Hematopoietic multipotent progenitor cell treated with erythropoietin and hydrocortisone succinate and interleukin-3 and kit ligand, for 15 days (in vitro differentiated cells): Measurements from ENCODE around the gene TBKBP1.
A peak's percentile ranks its signal among the peaks of the same experiment; 100 is the strongest.
"Not testable (repeated sequence)": the region's sequence is repeated elsewhere in the genome, so short reads cannot be mapped to it uniquely, and the experiment has no call there.

ENCODE experiments used
- DNase-seq: peaks from one replicate; pipeline ENCODE4 v3.0.0-alpha.2; 2015; ENCODE audit warnings: low spot score

TBKBP1 gene

DNA sequence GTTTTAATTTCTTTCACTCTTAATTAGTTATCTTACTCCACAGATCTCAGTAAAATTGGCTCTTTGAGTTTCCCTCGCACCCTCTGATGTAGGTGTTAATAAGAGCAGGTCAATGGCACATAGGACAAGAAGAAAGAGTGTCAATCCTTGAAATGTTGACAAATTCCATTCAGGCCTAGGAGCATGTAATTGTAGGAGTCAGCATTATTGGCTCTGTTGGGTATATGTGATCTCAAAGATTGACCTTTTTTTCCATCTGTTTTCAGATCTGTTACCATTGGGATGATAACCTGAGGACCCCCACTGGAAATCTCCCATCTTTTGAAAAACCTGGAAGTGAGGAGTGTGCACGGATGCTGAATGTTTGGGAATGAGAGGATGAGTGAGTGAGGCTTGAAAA, 11.8 kb upstream of the TBKBP1 start:
- DNase-seq, result no peak

DNA sequence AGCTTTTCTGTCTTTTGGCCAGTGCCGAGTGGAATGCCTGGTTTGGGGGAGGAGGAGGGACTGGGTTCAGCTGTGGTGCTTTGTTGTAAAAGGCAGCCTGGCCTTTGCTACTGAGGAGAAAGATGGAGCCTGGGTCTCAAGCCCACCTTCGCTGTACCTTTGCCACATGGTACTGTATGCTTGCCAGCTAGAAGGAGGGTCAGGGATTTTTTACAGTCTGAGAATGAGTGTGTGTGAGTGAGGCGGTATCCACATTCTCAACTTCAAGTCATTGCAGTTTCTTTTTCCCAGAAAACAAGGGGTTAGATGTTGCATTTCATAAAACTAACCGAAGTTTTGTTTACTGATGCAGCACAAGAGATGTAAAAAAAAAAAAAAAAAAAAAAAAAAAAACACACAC, 11.2 kb upstream of the TBKBP1 start:
- DNase-seq, result not testable (repeated sequence)

DNA sequence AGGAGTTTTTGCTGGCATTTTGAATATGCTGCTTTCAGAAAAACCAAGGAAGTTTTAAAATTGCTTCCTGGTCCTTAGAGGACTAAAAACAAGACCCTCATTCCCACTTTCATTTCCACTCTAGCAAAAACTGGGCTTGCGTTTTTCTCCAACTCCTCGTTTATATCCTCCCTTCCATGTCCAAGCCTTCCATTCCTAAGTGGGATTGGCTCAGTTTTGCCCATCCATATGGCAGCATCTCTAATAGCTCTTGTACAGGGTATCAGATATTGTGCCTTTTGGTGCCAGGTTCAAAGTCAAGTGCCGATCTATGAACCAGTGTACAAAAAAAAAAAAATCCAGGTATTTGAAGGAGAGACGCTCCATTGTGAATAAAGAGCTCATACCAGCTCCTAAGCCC, 9.9 kb upstream of the TBKBP1 start:
- DNase-seq, result no peak

DNA sequence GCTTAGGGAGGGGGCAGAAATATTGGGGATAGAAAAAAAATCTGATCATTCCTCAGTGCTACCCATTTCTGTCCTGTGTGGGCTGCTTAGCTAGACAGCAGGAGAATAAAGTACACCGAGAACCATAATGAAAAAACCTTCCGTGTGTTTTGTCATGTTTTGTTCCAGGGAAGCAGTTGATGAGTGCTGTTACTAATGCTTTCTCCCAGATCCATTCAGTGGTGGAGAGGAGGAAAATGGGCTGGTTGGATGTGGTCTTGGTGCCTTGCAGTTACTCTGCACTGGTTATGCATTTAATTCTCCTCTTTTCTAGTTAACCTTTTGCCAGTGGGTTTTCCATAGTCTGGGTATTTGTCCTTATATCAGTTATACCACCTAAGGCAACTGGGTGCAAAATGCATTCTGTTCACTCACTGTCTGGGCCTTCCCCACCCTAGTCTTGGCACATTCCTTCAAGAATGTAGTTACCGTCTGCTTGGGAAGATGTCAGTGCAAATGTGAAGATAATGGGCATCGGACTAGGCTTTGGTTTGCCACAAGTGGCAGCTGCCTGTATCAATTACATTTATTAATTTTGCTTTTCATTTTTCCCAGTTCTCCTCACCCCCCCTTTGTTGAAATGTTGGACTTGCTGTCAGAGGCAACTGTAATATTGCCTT, 9.3 kb upstream of the TBKBP1 start:
- DNase-seq, result no peak

DNA sequence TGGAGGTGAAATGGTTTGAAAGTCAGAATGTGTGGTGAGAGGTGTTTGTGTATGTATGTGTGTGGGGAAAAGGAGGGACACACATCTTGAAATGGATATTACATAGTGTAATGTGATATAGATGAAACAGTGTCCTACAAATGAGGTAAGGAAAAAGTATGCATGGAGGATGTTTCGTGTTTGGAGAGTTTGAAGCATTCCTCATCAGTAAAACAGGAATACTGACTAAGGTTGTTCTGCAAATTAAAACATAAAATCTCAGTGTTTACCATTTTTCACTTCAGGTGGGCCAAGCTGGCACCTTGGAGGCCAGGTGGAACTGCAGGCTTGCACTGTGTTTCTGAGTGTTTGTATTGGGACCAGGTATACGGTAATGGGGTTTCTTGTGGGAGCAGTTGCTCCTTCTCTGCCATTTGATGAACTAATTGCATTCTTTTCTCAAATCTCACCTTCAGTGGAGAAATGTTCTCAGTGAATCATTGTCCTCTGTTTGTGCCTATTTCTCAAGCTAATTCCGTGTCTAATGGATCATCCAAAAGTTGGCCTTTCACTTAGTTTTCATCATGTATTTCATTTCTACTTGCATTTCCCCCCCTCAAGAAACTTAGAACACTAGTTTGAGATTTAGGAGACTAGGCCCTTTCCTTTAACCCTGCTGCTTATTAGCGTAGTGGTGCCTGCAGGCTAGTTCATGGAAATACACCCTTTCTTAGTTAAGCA, 8.2 kb upstream of the TBKBP1 start:
- DNase-seq, result no peak

DNA sequence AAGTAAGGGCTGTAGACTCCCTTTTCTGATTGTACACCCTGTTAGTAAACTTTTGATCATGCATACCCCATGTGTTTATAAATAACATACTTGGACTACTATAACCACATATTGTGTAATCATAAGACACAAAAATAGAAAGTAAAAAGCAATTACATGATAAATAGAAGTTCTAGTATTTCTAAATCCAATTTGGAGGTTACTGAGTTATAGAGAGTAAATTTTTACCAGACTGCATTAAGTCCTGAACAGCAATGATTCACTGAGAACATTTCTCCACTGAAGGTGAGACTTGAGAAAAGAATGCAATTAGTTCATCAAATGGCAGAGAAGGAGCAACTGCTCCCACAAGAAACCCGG, 7.7 kb upstream of the TBKBP1 start:
- DNase-seq, result no peak

DNA sequence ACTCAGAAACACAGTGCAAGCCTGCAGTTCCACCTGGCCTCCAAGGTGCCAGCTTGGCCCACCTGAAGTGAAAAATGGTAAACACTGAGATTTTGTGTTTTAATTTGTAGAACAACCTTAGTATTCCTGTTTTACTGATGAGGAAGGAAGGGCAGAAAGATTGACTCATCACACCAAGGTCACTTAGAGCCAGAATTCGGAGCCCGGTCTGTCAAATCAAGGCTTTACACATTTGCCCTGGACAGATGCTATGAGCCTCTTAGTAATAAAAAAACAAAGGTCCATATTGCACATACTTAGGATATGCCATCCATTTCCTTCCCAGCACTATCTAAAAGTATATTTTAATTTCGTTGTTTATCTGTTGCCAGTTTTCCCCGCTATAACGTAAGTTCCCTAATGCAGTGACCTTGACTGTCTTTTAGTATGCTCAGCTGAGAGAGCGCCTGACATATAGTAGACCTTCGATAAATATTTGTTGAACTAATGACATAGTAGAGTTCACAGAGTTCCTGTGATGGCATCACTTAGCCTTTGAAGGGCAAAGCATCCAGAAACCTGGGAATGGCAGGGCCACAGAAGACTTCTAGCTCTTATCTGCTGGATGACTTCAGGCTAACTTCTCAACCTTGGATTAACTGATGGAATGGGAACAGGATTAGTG, 7.2 kb upstream of the TBKBP1 start:
- DNase-seq, result no peak

DNA sequence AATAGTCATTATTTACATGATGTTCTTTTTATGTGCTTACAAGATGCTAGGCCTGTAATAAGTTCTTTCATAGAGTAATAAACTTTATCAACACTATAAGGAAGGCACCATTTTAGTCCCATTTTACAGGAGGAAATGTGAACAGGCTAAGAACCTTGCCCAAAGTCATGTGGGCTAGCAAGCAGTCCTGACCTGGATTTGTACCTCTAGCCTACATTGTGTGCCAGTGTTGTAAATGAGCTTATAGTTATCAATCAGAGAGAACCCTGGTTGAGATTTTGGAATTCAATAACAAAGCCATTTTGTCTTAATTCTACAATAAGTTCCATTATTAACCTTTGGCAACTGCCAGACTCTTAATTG, 6.7 kb upstream of the TBKBP1 start:
- DNase-seq, result no peak

DNA sequence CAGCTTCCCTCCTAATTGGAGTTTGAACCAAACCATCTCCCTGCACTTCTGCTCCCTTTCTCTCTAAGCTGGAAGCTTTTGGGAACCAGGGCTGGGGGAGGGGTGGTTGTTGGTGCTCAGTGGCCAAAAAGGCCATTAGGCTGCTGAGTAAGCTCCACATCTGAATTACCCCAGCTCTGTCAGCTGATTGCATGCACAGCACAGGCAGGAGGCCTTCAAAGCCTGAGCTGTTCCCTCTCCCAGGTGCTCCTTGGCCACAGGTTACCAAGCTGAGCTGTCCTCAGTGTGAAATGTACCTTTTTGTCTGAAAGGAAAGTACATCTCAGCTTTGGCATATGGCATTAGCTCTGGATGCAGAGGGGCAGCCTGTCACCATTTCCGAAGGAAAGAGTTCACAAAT, 6.2 kb upstream of the TBKBP1 start:
- DNase-seq, result no peak

DNA sequence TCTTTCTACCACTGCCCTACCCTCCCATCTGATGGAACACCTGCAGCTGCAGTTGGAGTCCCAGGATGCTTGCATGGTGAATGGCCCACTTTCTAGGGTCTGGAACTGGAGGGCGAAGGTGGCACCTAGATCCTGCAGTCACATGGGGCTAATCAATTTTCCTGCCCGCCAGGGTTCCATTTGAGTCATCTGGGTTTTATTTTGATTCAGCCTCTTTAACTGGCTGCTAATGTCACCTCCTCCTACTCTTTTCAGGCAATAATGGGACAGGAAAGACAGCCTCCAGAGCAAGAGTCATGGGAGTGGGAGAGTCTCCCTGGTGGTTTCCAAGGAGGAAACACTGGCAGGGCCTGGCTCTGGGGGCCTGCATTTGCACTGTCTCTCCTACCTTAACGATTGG, 3.8 kb upstream of the TBKBP1 start:
- DNase-seq, result no peak

DNA sequence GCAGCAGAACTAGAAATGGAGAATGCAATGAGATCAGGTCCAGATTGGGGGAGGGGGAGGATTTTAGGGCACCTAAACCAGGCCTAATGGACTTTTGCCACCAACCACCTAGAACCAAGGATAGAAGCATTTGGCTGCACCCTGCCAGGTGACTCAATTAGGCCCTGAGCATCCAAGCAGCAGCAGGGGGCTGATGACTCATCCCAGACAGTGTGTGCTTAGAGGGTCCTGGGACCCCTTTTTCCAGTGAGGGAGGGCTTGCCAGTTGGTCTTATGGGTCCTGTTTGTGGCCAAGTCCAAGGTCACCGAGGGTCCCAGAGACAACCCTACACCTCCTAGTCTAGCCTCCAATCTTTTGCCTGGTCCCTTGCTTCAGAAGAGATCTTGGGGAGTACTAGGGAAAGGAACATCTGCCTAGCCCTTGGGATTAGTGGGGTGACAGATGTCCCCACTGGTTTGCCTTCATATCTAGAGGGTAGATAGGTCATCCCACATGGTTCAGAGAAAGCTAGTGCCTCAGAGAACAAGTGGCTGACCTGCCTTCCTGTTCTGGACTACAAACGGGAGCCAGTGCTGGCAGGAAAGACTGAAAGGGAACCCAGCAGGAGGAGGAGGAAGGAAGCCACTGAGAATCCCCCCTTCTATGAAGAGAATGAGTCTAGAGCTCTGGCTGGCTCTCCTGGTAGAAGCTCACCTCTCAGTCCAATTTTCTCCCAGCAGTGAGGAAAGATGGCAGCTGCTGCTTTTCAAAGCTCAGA, 1.6 kb upstream of the TBKBP1 start:
- no peak for DNase-seq

DNA sequence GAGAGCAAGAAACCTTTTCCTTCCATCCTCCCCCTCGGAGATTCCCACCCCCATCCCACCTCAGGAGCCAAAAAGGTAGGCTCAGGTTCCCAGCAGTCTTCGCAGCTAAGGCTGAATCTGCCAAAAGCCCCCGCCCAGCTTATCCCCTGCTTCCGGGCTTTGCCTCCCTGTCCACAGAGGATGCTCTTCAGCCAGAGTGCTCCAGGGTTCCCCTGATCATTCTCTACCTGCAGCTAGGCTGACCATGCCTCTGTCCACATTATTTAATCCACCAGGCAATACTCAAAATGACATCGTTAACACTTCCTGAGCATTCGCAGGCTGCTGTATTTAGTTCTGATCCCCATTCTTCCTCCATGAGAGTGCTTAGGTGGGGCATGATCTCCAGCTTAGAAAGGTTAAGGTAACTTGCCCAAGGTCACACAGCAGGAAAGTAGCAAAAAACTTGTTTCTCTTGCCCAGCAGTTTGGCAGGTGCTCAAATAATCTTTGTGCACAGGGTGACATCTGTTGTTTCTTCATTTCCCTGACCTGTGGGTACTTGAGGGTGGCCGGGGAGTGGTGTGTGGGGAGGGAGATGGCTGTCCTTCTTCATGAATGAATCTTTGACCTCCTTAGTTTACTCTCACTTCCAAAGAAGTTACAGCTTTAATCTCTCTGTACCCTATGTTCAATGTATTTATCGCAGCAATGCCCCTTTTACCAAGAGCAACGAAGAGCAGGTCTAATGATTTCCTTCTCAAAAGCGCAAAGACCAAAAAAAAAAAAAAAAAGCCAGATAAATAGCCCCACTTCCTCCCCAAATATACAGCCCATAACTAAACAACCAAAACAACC, 848 bp upstream of the TBKBP1 start:
- no peak for DNase-seq

DNA sequence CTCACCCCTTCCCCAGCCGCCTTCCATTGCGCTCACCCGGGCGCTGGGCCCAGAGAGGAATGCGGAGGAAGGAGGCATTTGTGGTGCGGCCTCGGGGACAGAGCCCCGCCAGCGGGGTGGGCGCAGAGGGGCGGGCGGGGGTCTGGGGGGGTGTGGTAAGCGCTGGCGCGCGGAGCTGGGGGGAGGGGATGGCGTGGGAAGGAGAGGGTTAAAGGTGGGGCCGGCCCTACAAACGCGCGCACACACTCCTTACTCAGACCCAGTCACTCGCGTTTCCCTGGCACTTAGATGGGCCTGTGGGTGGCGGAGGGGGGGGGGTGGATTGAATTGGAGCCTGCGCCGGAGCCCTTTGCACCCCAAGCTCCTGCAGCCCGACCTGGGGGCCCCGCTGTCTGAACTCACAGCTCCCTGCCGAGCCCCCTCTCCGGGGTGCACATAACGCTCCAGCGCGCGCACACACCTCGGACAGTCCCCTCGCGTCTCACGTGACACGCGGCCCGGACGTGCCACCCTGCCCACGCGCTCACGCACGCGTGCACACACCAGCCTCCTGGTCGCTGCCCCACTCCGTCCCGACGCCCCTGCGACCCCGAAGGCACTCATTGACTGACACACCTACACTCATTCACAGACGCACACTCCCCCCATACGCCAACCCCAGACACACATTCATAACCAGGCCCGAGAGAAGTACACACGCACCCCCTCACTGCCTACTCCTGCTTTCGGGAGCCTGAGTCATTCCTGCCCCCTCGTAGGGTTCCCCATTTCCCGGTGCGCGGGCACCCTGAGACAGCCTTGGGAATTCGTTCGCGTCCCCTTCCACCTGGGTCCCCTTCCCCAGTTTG, 844 bp downstream of the TBKBP1 start:
- no peak for DNase-seq

DNA sequence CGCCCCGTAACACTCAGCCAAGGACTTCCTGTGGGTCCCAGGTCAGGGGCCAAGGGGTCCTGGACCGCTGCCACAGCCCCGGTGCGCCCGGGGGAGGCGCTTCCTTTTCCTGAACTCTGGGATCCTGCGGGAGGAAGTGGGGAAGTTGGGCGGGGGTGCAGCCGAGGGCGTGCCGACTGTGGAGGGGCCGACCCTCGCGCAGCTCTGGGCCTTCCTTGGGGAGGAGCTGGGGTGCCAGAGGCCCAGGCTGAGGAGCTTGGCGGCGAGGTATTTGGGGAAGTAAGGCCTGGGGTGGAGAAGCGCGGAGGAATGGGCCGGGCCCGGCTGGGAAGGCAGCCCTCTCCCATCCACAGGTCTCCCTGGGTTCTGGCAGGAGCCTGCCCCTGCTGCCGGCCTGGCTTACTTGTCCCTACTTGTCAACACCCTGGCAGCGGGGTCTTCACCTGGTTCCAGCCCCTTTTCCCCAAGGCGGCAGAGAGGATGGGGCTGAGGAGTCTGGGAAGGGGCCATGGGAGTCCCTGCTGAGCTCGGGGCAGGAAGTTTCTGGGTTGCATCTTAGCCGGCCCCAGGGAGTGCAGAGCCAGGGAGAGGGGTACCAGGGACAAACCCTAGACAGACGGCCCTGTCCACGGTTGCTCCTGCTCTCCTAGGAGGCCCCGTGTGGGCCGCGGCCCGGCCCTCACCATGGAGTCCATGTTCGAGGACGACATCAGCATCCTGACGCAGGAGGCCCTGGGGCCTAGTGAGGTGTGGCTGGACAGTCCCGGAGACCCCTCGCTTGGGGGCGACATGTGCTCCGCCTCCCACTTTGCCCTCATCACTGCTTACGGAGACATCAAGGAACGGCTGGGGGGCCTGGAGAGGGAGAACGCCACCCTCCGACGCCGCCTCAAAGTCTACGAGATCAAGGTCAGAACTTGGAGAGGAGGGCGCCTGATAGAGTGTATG, 1.7 kb downstream of the TBKBP1 start:
- no peak for DNase-seq

DNA sequence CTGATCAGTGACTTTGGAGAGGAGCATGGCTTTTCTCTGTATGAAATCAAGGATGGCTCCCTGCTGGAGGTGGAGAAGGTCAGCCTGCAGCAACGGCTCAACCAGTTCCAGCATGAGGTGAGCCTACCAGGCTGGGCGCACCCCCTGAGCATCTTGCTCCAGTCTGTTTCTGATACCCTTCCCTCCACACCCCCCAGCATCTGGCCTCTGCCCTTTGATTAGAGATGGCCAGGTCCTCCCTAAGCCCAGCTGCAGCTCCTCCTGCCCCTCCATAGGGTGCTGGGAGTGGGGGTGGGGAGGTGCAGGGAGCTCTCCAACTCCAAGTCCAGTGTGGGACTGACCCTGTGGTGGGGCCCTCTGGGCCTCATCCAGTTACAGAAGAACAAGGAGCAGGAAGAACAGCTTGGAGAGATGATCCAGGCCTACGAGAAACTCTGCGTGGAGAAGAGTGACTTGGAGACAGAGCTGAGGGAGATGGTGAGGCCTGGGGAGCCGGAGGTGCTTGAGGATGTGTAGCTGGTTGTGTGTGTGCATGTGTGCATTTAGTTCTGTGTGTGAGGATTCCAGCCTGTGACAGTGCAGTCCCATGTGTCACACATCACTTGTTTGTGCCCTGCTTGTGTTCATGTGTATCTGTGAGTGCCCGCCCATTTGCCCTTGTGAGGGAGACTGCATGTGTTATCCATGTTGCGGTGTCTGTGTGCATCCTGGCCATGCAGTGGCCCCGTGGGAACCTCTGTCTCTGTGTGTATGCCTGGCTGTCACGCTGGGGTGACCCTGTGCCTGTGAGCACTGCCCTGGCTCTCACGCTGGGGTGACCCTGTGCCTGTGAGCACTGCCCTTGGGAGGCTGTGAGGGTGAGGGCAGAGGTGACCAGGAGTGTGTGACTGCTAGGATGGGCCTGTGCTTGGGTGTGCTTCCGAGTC, 3.0 kb downstream of the TBKBP1 start:
- no peak for DNase-seq

DNA sequence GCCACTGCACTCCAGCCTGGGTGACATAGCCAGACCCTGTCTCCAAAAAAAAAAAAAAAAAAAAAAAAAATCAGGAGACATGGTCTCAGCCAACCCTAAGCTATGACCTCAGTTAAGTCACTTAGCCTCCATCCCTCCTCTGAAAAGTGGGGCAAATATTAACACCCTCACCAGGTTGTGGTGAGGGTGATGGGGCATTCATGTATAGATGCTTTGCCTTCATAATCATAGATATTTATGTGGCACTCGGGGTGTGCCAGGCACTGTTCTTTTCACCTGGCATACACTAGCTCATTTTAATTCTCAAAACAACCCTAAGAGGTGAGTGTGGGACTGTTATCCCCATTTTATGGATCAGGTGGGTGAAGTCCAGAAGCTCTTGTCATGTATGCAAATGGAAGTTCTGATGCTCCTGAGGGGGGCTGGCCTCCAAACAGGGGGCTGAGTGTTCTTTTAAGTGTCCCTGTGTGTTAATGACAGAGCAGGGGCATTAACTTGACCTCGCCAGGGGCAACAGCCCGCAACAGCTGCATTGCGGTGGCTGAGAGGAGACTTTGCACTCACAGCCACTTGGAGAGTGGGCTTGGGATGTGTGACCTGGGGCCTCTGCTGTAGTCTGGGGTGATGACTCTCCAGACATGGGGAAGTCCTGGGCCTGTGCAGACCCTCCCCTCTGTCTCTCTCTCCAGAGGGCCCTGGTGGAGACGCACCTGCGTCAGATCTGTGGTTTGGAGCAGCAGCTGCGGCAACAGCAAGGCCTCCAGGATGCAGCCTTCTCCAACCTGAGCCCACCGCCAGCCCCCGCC, 4.1 kb downstream of the TBKBP1 start:
- DNase-seq, result no peak

DNA sequence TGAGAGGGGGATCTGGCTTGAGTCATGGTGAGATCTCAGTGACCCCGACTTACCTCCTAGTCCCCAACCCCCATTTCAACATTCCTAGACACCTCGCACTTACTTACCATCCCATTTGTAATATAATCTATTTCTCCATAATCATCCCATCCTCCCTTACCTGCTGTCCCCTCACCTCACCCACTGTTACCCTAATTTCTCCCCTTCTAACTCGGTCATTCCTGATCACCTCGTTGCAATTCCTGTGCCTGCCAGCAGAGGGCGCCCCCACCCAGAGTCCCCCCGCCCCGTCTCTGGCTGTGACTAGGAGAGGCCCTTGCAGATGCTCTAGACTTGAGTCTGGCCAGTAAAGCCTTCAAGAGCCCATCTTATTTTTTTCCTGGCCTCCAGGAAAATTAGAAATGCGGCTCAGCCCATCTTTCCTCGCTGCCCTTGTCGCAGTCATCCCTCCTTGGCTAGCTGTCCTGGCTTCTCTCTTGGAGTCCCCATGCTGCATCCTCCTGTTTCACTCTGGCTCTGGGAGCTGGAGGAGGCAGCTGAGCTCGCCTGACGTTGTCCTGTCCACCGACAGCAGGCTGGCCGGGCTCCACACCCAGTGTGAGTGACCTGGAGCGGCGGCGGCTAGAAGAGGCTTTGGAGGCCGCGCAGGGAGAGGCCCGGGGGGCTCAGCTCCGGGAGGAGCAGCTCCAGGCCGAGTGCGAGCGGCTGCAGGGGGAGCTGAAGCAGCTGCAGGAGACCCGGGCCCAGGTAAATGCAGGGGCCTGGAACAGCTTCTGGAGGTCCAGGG, 5.0 kb downstream of the TBKBP1 start:
- peak; percentile 63 for DNase-seq
